Lung (tissue), 12 donors: ENCODE data around the gene F12. TPM values are rescaled to one million over a fixed set of nuclear protein-coding genes. Genes with fewer than 3 reads are reported as not detected.

Experiments
- ATAC-seq: fragments of 200-7000 bp; cut with Tn5 transposase; one replicate; pipeline ENCODE4 v1.9.1; 2020; ENCODE audit warnings: moderate number of reproducible peaks; ENCODE audit not compliant: insufficient read depth, low FRiP score
- DNase-seq, 3 donors: peaks; one replicate each; pipeline ENCODE4 v3.0.0-alpha.2; 2013 to 2017
- H3K27ac ChIP-seq, 2 donors: one replicate each; pipeline ENCODE4 v1.5.1; 2013; ENCODE audit warnings: mild to moderate bottlenecking in 2 of 2, moderate library complexity in 2 of 2, control low read depth in 1 of 2, inconsistent platforms in 1 of 2, low read depth in 1 of 2, low read length in 1 of 2
- H3K27me3 ChIP-seq, 3 donors: one replicate each; pipeline ENCODE4 v1.5.1; 2013; ENCODE audit warnings: low read length in 2 of 3; ENCODE audit not compliant: control insufficient read depth in 3 of 3, insufficient read depth in 3 of 3
- H3K36me3 ChIP-seq, 4 donors: one replicate each; pipeline ENCODE4 v1.5.1; 2013; ENCODE audit warnings: low read length in 4 of 4, mild to moderate bottlenecking in 1 of 4, moderate library complexity in 1 of 4; ENCODE audit not compliant: control insufficient read depth in 4 of 4, insufficient read depth in 4 of 4
- H3K4me1 ChIP-seq, 5 donors: one replicate each; pipeline ENCODE4 v1.5.1; 2013; ENCODE audit warnings: low read length in 5 of 5, mild to moderate bottlenecking in 2 of 5, moderate library complexity in 1 of 5; ENCODE audit not compliant: control insufficient read depth in 5 of 5, insufficient read depth in 5 of 5
- H3K4me3 ChIP-seq: one replicate; pipeline ENCODE4 v1.5.1; 2013; ENCODE audit warnings: mild to moderate bottlenecking, control low read depth, moderate library complexity
- H3K9ac ChIP-seq, 2 donors: one replicate each; pipeline ENCODE4 v1.5.1; 2013; ENCODE audit warnings: low read length in 2 of 2, control low read depth in 1 of 2; ENCODE audit not compliant: insufficient read depth in 1 of 2
- H3K9me3 ChIP-seq, 4 donors: one replicate each; pipeline ENCODE4 v1.5.1; 2013; ENCODE audit warnings: low read length in 3 of 4, mild to moderate bottlenecking in 1 of 4, moderate library complexity in 1 of 4; ENCODE audit not compliant: control insufficient read depth in 4 of 4, insufficient read depth in 3 of 4
- WGBS, 2 donors: extraction: QIAGEN DNeasy Blood & Tissue Kit; methylation state at CpG; one replicate each; pipeline ENCODE4 v1.1.7; 2013; 5-methylcytosine and 5-hydroxymethylcytosine counted together
- polyA plus RNA-seq, 2 donors: library from polyadenylated mRNA; stranded (reverse); fragments of 200-250 nt; gene quantifications; one replicate each; pipeline ENCODE4 v1.2.1, GENCODE V29; 2013
- total RNA-seq, 2 donors: library from RNA; depleted of rRNA in 1 of 2; stranded (reverse); fragments of >200 nt in 1 of 2; gene quantifications; one replicate each; pipeline ENCODE4 v1.2.1, GENCODE V29; 2014 to 2021
- TF ChIP-seq, protein P1 (sequence below): IDR thresholded peaks from 2 replicates; pipeline ENCODE4 v1.5.1; 2012; ENCODE audit warnings: mild to moderate bottlenecking; ENCODE audit errors: control extremely low read depth, extremely low read depth
- donor health status: control.
- donor health status: control.
- donor health status: Bipolar disorder and iron deficiency.
- donor health status: healthy.
- donor health status: DM: yes; HTN: yes; CAD: no.

Gene F12
- total and polyA plus RNA-seq, 4 donors: 1.3 to 1.7 (median 1.4) TPM; not detected in 1

GRCh38 chr5:177389241-177390169, 19.9 kb downstream of the F12 start:
- H3K27ac ChIP-seq: peak overlapping the region in 1 of 2 donors; percentile 26
- ATAC-seq (peak; percentile 54), DNase-seq (peak in 2 of 3 donors; percentile 26 to 44)
- H3K27me3 ChIP-seq: peaks cover 0 to 6% (median 0%) of the 10 kb centered on the region in 3 donors
- no peaks in the 10 kb centered on the region for H3K36me3 ChIP-seq
- no peak overlapping the region for H3K9ac ChIP-seq
- H3K4me3 ChIP-seq: no peak overlapping the region
- 27 to 57% methylated on average over 21 of the region's 21 CpGs for WGBS, 2 donors
- TF ChIP-seq, protein P1, sequence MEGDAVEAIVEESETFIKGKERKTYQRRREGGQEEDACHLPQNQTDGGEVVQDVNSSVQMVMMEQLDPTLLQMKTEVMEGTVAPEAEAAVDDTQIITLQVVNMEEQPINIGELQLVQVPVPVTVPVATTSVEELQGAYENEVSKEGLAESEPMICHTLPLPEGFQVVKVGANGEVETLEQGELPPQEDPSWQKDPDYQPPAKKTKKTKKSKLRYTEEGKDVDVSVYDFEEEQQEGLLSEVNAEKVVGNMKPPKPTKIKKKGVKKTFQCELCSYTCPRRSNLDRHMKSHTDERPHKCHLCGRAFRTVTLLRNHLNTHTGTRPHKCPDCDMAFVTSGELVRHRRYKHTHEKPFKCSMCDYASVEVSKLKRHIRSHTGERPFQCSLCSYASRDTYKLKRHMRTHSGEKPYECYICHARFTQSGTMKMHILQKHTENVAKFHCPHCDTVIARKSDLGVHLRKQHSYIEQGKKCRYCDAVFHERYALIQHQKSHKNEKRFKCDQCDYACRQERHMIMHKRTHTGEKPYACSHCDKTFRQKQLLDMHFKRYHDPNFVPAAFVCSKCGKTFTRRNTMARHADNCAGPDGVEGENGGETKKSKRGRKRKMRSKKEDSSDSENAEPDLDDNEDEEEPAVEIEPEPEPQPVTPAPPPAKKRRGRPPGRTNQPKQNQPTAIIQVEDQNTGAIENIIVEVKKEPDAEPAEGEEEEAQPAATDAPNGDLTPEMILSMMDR: no peak
- no peaks in the 10 kb centered on the region for H3K9me3 ChIP-seq
- peaks cover 0 to 6% (median 0%) of the 10 kb centered on the region in 5 donors for H3K4me1 ChIP-seq

- Histone ChIP-seq H3K27me3 (peaks cover 0 to 6% (median 0%) of the 10 kb centered on the region in 3 donors), H3K36me3 (no peaks in the 10 kb centered on the region), H3K27ac (no peak overlapping the region), H3K4me3 (no peak overlapping the region), H3K9me3 (no peaks in the 10 kb centered on the region), H3K9ac (no peak overlapping the region), H3K4me1 (peaks cover 0 to 6% (median 0%) of the 10 kb centered on the region in 5 donors)
- DNase-seq (no peak), ATAC-seq (no peak)
- 83 to 88% methylated on average over 10 of the region's 10 CpGs for WGBS, 2 donors
- TF ChIP-seq, protein P1: no peak
These were observed 20.8 kb downstream of the F12 start for GRCh38 chr5:177388521-177389052.

DNA sequence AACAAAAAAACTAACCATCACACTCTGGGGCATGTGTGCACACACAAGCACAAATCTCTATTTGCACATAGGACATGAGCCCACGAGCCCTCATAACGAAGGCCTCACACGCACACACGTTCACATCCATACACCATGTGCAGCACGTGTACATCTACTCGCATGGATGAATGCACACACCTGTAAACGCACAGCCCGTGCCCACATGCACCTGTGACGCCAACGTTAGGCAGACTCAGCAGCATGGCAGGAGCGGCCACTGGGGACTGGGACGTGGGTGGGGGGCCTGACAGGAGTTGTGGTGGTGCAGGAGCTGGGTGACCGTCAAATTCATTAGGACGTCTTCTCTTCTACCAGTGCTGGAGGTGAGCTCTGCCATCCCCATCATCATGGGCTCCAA, 22.0 kb downstream of the F12 start:
- H3K9me3 ChIP-seq: no peaks in the 10 kb centered on the region
- no peaks in the 10 kb centered on the region for H3K36me3 ChIP-seq
- ATAC-seq: no peak
- WGBS, 2 donors: 89 to 95% methylated on average over 14 of the region's 14 CpGs
- no peak overlapping the region for H3K9ac ChIP-seq
- H3K27ac ChIP-seq: no peak overlapping the region
- H3K4me3 ChIP-seq: no peak overlapping the region
- DNase-seq: no peak
- TF ChIP-seq, protein P1: no peak
- peaks cover 0 to 9% (median 0%) of the 10 kb centered on the region in 5 donors for H3K4me1 ChIP-seq
- peaks cover 0 to 6% (median 0%) of the 10 kb centered on the region in 3 donors for H3K27me3 ChIP-seq
